DMS 273 (cell line): ENCODE results near the gene DTNA.
"Not testable (repeated sequence)": the region's sequence is repeated elsewhere in the genome, so short reads cannot be mapped to it uniquely, and the experiment has no call there.

ENCODE experiments used
- DNase-seq: peaks from one replicate; lab custom pipeline; 2025; ENCODE audit not compliant: unreplicated experiment; lab: John Stamatoyannopoulos, UW

The DTNA gene

GRCh38 chr18:34709750-34710441 is at the start of gene DTNA:
Gene DTNA (plus strand): TSS chr18:34710298. CDS start chr18:34755977, 45,679 bp downstream.
- peak; percentile 45 for DNase-seq

DNA sequence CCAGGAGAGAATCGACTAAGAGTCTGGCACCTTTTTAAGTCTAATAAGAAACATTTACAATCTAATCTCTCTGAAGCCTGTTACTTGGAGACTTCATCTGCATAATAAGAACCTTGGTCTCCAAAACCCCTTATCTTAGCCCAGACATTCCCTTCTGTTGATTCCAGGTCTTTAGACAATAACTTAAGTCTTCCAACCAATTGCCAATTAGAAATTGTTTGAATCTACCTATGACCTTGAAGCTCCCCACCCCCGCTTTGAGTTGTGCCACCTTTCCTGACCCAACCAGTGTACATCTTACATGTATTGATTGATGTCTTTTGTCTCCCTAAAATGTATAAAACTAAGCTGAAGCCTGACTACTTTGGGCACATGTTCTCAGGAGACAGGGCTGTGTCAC is 49.5 kb upstream of the DTNA start:
- no peak for DNase-seq

DNA sequence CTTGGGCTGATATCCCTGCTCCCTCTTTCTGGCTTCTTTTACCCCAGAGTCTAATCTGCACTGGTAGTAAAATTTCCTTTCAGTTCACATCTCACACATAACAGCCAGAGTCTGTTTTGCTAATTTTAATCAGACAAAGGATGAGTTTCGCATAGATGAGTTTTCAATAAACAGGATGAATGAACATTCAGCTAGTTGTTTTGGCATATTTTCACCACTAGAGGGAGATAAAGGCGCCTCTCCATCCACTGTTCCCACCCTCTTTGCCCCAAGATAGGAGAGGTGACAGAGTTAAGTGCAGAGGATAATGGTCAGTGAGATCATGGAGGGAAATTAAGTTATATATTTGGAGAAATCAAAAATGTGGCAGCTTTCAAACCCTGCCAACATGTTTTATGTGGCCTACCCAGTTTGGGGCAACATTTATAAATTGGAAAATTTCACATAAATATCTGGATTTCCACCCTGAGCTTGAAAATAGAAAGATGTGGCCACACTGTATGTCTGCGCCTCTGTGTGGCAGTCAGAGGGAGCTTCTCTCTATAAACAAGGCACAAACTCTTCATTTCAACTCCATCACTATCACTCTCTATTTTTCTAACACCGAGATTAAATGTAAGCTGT is 48.5 kb upstream of the DTNA start:
- peak; percentile 67 for DNase-seq

- no peak for DNase-seq
Observed at GRCh38 chr18:34676816-34677574, 33.1 kb upstream of the DTNA start.

- not testable (repeated sequence) for DNase-seq
Observed at GRCh38 chr18:34689750-34690149, 20.3 kb upstream of the DTNA start.

- no peak for DNase-seq
Observed at GRCh38 chr18:34691614-34692013, 18.5 kb upstream of the DTNA start.

DNA sequence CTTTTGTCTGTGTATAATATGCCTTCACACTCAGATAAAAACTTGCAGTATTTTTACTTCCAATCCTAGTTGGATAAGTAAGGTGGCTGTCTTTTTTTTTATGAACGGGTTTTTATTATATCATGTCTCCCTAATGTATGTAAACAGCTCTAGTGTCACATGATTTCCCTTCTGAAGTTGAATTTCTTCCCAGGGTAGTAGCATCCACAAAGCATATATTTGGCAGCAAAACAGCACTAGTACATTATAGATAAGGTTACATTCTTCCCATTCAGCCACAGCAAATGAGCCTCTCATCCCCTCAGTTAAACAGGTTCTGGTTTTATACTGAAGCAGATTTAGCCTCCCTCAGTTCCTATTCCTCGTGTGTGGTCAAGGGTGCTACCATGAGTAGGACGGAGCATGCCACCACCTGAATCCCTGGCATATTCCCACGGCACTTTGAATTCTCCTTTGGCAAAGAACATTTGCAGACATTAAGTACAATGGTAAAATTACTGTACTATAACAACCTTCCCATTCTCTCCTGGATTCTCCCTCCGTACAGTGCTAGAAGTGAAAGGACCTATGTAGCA is 15.4 kb upstream of the DTNA start:
- DNase-seq = no peak

DNA sequence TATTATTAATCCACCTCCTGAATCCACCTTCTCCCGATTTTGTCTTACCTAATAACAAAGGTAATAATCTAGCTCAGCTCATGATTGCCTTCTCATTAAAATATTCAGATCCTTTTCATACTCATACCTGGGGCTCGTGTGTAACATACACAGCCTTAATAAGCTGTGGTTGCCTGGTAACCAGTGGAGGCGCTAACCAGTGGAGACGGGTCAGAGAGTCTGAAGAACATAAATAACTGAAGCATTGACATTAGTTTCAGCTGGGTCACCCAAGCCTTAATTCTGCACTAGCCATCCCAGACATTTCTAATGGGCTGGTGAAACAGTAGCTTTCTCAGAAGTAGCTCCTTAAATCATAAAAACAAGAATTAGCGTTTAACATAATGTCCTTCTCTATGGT is 14.8 kb upstream of the DTNA start:
- DNase-seq = peak; percentile 7

GRCh38 chr18:34696671-34697070 is 13.4 kb upstream of the DTNA start:
- no peak for DNase-seq

DNA sequence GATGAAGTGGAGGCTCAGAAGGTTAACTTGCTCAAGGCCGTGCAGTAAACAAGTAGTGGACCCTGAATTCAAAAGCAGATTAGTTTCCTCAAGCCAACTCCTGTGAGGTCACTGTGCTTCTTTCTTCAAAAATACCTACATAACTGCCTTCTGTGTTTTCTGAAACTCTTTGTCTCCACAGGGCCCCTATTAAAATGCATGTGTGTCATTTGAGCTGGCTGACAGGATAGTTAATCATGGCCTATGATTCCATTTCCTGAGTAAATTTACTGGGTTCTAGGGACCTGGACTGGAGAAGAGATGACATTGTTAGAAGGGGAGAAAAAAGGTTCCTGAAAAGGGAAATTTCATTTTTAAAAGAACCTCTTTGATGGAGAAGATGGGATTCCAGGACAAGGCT is 12.9 kb upstream of the DTNA start:
- DNase-seq = no peak

DNA sequence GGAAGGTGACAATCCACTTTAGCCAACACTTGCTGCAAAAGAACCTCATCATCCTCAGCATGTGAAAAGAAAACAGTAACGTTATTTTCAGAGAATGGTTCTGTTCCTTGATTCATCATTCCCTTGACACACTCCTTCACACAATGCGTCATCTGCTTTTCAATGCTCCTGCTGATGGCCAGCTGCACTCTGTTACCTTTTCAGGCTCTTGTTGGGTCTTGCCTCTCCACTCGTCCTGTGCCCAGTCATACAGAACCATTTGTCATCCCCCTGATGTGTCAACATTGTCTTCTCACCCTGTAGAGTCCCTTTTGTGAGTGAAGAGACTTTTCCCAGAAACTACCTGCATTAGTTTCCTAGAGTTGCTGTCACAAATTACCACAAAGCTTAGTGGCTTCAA is 12.2 kb upstream of the DTNA start:
- no peak for DNase-seq

DNA sequence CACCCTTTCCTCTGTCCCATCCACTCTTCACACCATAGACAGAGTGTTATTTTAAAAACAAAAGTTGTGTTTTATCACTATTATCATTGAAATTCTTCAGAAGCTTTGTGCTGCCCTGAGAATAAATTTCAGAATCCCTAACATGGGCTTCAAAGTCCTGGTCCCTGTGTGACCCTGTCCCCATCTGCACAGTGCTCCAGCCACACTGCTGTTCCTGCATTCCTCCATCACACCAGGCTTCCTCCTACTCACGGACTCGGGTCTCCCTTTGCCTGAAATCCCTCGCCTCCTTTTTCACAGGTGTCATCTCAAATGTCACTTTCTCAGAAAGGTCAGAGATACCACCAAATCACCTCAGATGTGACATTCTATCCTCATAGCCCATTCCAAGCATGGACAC is 8.2 kb upstream of the DTNA start:
- no peak for DNase-seq

DNA sequence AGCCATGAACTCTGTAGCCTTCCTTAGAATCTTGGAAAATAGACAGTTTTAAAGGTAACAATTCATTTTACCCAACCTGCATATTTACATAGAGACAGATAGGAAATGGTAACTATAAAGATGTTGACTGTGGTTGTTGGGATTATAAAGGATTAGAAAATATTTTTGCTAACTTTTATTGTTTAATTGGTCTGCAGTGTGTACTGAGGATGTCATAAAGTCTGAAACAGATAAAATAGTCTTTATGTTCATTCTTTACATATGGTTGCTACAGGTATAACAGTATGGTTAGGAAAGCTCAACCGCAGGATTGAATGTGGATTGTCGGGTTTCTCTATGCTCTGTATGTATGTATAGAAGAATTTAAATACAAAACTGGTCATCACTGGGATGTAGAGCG is 7.3 kb upstream of the DTNA start:
- no peak for DNase-seq

DNA sequence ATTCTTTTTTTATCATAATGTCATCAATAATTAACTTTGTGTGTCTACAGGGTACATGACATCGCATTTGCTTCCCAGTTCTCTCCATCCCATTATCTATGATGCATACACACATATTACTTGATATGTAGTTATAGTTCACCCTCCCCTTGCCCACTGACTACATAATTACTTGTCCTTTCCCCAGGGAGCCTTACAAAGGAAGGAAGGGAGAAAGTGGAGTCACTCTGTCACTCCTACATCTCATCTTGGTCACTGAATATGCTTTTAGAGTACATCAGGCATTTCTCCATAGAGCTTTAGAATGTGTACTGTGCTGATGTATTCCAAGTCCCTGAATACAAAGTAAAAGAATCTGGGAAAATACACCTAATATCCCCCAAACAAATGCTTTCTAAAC is 6.0 kb upstream of the DTNA start:
- DNase-seq = no peak

DNA sequence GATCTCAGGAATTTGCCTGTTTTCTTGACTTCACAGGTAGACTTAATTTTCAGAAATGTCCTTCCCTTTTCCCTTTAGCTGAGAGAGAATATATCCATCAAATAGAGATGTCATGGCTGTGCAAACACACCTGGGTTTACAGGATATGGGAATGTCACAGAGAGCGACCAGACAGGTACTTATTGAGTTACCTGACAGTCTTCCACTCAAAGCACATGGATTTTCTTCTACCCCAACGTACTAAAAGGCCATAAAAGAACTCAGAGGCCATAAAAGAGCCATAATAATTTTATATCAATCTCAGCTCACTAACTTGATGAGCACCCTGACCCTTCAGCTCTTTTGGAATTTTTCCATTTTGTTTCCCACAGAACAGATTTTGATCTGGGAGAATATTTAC is 5.3 kb upstream of the DTNA start:
- DNase-seq = no peak

DNA sequence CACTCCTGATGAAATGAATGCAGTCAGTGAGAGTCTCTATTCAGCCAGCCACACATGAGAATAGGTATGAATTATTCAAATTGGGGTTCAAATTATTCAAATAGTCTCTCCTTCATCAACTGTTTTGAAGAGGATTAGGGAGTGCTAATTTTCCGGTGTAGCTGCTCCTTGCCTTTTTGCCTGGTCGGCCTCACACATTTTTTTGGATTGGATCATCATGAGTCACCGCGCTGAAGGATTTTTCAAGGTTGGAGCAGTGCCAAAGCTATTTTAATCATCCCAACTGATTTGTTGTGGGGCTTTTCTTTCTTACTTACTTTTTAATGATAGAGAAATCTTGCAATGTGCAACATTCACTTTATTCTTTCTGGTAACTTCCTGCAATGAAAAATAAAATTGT is 2.4 kb upstream of the DTNA start:
- peak; percentile 63 for DNase-seq

GRCh38 chr18:34709104-34709503 is 994 bp upstream of the DTNA start:
- no peak for DNase-seq

- no peak for DNase-seq
Observed at GRCh38 chr18:34710458-34710914, 388 bp downstream of the DTNA start.

DNA sequence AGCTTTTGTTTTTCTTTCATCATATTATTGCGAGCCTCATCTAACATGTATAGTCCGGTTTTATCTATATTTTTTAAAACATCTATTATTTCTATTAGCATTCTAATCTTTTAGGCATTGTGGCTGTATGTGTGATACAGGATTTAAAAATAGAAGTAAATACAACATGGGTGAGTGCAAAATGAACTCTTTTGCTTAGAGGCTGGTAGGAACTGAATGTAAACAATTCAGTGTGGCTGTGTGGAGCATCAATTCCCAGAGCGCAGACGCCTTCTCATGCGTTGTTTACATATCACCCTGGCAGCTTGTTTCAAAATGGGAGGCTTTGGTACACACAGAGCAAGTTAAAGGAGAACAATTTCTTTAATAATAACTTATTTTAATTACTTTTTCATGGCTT is 836 bp downstream of the DTNA start:
- peak; percentile 10 for DNase-seq

- DNase-seq = not testable (repeated sequence)
Observed at GRCh38 chr18:34716111-34716510, 6.0 kb downstream of the DTNA start.

DNA sequence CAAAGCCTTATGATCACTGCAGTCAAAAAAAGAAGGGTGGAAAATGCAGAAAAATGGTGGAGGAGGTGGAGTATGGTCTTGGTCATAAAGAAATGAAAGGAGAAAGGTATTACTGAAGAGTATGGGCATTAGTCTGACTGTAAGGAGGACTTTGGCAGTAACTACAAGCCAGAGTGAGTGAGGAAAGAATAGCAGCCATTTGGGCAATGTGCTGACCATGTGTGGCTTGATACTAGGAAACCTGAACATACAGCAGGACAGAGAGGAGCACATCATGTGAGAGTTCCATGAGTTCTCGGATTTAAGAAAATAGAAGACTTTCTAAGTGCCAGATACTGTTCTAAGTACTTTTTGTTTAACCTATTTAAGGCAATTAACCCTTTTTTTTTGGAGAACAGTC is 8.5 kb downstream of the DTNA start:
- no peak for DNase-seq

DNA sequence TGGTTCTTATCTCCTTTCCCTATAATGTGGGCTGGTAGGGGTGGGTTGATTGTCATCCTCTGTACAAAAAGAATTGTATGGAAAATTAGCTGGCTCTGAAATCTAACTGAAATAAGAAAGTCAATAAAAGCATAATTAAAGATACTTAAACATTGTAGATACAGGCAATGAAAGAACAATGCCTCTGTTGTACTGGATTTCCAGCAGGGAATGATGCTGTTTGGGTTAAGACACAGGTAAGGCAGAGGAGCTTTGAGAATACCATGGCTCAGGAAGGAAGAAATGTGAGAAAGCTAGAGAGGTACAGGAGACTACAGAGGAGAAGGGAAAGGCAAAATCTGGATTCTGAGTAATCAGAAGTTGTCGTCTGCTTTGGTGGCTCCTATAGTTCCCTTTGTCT is 10.1 kb downstream of the DTNA start:
- DNase-seq = no peak
